ENCODE measurements around the gene TEX101.

DNA sequence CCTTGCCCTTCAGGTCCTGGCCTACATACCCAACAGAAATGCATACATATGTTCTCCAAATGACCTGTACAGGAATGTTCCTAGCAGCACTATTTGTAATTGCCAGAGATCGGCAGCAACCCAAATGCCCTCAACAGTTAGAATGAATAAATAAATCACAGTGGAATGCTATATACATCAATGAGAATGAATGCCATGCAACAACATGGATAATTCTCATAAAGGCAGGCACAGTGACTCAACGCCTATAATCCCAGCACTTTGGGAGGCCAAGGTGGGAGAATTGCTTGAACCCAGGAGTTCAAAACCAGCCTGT is 18.6 kb downstream of the TEX101 start:
- no peak for TF ChIP-seq POLR2A (IDR thresholded peaks at IDR 0.05)
- TF ChIP-seq, protein P1, sequence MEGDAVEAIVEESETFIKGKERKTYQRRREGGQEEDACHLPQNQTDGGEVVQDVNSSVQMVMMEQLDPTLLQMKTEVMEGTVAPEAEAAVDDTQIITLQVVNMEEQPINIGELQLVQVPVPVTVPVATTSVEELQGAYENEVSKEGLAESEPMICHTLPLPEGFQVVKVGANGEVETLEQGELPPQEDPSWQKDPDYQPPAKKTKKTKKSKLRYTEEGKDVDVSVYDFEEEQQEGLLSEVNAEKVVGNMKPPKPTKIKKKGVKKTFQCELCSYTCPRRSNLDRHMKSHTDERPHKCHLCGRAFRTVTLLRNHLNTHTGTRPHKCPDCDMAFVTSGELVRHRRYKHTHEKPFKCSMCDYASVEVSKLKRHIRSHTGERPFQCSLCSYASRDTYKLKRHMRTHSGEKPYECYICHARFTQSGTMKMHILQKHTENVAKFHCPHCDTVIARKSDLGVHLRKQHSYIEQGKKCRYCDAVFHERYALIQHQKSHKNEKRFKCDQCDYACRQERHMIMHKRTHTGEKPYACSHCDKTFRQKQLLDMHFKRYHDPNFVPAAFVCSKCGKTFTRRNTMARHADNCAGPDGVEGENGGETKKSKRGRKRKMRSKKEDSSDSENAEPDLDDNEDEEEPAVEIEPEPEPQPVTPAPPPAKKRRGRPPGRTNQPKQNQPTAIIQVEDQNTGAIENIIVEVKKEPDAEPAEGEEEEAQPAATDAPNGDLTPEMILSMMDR (IDR thresholded peaks at IDR 0.05) = no peak

All from right lobe of liver (tissue), 4 donors.